ENCODE measurements around the gene FCAR.
"Not testable (repeated sequence)": the region's sequence is repeated elsewhere in the genome, so short reads cannot be mapped to it uniquely, and the experiment has no call there.

The FCAR gene

DNA sequence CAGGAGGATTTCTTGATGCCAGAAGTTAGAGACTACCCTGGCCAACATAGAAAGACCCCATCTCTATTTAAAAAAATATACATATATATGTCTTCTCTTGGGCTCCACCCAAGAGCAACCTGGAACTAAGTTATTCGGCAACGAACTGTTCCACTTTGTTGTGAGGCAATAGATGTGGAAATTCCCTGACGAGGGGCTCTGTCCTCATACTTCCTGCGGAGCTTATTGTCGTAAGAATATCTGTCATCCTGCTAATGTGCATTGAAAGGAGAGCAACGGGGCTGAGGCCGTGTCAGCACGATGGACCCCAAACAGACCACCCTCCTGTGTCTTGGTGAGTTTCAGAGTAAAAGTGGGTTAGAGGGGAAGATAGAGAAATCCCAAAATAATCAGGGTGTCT lies at the start of gene FCAR:
Gene FCAR, plus strand, starts transcription at position 246 of the 400 bp plus-strand sequence. Its CDS starts 55 bp downstream, at position 301.
- no peak for DNase-seq (ENCODE audit: low read depth in 3 of 3)

DNA sequence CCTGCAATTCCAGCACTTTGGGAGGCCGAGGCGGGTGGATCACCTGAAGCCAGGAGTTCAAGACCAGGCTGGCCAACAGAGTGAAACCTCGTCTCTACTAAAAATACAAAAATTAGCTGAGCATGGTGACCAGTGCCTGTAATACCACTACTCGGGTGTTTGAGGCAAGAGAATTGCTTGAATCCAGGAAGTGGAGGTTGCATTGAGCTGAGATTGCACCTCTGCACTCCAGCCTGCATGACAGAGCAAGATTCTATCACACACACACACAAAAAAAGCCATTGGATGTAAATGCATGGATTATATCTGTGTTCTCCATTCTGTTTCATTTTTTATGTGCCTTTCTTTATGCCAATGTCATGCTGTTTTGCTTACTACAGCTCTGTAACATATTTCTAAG lies 49.6 kb upstream of the FCAR start:
- DNase-seq (ENCODE audit: low read depth in 3 of 3) = not testable (repeated sequence)

DNA sequence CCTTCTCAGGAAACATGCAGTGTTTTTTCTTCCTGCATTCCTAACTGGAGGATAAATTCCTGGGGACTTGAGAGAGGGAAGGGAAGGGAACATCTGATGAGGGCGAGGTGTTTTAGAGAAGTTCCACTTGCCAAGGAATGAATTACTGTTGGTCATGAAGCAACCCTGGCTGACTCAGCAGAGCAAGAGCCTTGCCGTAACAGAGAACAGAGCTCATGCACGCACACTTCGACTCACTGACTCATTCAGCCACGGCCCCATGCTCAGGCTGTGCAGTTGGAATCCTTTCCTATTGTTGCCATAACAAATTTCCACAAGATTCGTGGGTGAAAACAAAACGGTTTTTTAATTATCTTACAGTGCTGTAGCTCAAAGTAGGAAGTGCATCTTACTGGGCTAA lies 48.7 kb upstream of the FCAR start:
- DNase-seq (ENCODE audit: low read depth in 3 of 3) = not testable (repeated sequence)

DNA sequence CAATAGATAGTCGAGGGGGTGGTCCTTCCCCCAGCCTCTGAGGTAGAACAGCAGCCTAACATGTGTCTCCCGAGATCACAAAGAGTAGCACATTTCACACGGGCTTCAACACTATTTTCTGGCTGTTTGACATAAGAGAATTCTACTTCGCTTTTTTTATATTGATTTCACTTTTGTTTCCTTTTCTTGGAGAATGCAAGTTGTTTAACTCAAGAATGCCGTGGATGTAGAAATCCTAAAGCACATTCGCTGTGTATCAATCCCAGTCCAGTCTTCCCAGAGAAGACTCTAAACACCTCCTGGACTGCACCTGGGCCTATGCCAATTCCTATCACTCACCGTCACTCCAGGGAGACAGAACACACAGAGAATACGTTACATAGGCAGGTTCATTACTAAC lies 46.0 kb upstream of the FCAR start:
- not testable (repeated sequence) for DNase-seq (ENCODE audit: low read depth in 3 of 3)

DNA sequence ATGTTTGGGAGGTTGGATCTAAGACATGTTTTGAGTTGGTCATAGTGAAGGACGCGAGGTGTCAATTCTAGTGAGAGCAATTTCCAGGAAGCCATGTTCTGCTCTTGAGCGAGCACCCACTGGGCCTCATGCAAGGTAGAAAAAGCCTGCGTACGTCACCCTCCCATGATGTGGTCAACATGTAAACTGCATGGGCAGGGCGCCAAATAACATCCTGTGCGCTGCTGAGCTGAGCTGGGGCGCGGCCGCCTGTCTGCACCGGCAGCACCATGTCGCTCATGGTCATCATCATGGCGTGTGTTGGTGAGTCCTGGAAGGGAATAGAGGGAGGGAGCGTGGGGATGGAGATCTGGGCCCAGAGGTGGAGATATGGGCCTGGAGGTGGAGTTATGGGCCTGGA lies 41.5 kb upstream of the FCAR start, which contains the start of gene KIR2DS4:
Gene KIR2DS4, plus strand, starts transcription at position 181 of the 400 bp plus-strand sequence.
- not testable (repeated sequence) for DNase-seq (ENCODE audit: low read depth in 3 of 3)

DNA sequence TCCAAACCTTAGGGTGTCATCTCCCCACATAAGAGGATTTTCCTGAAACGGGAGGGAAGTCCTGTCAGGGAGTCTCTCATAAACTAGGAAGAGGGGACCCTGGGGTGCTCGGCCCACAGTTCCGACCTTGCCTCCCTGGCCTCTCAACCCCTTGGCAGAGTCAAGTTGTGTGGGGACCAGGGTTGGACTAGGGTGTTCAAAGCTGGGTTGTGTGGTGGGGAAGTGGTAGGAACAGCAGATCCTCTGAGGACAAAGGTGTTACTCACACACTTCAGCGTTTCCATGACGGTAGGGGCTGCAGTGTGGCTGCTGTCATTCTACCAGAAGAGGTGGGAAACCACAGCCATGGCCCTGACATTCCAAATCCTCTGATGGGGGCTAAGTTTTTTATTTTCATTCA lies 38.9 kb upstream of the FCAR start:
- not testable (repeated sequence) for DNase-seq (ENCODE audit: low read depth in 3 of 3)

DNA sequence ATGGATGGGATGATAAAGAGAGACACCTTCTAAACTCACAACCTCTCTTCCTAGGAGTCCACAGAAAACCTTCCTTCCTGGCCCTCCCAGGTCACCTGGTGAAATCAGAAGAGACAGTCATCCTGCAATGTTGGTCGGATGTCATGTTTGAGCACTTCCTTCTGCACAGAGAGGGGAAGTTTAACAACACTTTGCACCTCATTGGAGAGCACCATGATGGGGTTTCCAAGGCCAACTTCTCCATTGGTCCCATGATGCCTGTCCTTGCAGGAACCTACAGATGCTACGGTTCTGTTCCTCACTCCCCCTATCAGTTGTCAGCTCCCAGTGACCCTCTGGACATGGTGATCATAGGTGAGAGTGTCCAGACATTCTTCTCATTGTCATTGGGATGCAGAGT lies 36.5 kb upstream of the FCAR start:
- DNase-seq (ENCODE audit: low read depth in 3 of 3) = not testable (repeated sequence)

DNA sequence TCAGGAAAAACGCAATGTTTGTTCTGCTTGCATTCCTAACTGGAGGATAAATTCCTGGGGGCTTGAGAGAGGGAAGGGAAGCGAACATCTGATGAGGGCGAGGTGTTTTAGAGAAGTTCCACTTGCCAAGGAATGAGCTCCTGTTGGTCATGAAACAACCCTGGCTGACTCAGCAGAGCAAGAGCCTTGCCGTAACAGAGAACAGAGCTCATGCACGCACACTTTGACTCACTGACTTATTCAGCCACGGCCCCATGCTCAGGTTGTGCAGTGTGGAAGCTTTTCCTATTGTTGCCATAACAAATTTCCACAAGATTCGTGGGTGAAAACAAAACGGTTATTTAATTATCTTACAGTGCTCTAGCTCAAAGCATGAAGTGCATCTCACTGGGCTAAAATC lies 30.9 kb upstream of the FCAR start:
- not testable (repeated sequence) for DNase-seq (ENCODE audit: low read depth in 3 of 3)

DNA sequence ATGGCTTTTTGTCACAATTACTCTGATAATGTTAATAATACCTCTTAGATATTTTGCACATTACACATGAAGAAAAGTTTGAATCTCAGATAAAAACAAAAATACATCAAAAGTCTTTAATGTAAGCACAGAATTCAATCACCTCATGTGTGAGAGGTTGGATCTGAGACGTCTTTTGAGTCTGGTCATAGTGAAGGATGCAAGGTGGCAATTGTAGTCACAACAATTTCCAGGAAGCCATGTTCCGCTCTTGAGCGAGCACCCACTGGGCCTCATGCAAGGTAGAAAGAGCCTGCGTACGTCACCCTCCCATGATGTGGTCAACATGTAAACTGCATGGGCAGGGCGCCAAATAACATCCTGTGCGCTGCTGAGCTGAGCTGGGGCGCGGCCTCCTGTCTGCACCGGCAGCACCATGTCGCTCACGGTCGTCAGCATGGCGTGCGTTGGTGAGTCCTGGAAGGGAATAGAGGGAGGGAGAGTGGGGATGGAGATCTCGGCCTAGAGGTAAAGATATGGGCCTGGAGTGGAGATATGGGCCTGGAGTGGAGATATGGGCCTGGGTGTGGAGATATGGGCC lies 23.9 kb upstream of the FCAR start, which contains the start of gene KIR3DL2:
Gene KIR3DL2, plus strand, starts transcription at position 383 of the 580 bp plus-strand sequence. Its CDS starts 33 bp downstream, at position 416.
- DNase-seq (ENCODE audit: low read depth in 3 of 3) = not testable (repeated sequence)

DNA sequence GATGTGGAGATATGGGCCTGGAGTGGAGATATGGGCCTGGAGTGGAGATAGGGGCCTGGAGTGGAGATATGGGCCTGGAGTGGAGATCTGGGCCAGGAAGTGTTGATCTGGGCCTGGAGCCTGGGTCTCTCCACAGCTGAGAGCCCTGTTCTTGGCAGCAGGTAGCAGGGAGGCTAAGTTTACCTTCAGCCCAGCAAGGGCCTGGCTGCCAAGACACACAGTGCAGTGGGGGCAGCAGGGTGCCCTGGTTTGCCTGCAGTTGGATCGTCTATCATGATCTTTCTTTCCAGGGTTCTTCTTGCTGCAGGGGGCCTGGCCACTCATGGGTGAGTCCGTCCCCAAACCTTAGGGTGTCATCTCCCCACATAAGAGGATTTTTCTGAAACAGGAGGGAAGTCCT lies 23.1 kb upstream of the FCAR start:
- DNase-seq (ENCODE audit: low read depth in 3 of 3) = no peak

DNA sequence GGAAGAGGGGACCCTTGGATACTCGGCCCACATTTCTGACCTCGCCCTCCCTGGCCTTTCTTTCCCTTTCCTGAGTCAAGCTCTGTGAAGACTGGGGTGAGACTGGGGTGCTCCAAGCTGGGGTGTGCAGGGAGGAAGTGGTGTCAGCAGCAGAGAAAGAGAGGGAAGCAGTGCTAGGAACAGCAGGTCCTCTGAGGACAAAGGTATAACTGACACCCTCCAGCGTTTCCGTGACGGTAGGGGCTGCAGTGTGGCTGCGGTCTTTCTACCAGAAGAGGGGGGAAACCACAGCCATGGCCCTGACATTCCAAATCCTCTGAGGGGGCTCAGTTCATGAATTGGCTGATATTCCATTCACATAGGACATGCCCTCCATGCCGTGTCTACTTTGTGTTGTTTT lies 22.7 kb upstream of the FCAR start:
- DNase-seq (ENCODE audit: low read depth in 3 of 3) = no peak

DNA sequence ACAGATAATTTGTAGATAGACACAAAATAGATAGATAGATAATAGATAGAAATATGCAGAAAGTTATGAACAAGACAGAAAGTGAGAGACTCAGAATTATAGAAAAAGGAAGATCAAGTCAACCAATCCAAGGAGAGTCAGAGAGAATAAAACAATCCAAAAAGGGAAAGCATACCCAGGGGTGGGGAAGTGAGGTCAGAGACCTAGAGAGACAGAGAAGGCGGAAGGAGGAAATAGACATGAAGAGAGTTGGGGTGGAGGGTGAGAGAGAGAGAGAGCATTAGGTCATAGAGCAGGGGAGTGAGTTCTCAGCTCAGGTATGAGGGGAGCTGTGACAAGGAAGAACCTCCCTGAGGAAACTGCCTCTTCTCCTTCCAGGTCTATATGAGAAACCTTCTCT lies 18.8 kb upstream of the FCAR start:
- DNase-seq (ENCODE audit: low read depth in 3 of 3) = not testable (repeated sequence)

DNA sequence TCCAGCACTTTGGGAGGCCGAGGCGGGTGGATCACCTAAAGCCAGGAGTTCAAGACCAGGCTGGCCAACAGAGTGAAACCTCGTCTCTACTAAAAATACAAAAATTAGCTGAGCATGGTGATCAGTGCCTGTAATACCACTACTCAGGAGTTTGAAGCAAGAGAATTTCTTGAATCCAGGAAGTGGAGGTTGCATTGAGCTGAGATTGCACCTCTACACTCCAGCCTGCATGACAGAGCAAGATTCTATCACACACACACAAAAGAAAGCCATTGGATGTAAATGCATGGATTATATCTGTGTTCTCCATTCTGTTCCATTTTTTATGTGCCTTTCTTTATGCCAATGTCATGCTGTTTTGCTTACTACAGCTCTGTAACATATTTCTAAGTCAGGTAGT lies 15.6 kb upstream of the FCAR start:
- DNase-seq (ENCODE audit: low read depth in 3 of 3) = not testable (repeated sequence)

DNA sequence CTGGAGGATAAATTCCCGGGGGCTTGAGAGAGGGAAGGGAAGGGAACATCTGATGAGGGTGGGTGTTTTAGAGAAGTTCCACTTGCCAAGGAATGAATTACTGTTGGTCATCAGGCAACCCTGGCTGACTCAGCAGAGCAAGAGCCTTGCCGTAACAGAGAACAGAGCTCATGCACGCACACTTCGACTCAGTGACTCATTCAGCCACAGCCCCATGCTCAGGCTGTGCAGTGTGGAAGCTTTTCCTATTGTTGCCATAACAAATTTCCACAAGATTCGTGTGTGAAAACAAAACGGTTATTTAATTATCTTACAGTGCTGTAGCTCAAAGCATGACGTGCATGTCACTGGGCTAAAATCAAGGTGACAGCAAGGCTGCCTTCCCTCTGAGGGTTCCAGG lies 14.6 kb upstream of the FCAR start:
- not testable (repeated sequence) for DNase-seq (ENCODE audit: low read depth in 3 of 3)

DNA sequence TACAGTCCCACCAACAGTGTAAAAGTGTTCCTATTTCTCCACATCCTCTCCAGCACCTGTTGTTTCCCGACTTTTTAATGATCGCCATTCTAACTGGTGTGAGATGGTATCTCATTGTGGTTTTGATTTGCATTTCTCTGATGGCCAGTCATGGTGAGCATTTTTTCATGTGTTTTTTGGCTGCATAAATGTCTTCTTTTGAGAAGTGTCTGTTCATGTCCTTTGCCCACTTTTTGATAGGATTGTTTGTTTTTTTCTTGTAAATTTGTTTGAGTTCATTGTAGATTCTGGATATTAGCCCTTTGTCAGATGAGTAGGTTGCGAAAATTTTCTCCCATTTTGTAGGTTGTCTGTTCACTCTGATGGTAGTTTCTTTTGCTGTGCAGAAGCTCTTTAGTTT lies 10.6 kb upstream of the FCAR start:
- DNase-seq (ENCODE audit: low read depth in 3 of 3) = not testable (repeated sequence)

DNA sequence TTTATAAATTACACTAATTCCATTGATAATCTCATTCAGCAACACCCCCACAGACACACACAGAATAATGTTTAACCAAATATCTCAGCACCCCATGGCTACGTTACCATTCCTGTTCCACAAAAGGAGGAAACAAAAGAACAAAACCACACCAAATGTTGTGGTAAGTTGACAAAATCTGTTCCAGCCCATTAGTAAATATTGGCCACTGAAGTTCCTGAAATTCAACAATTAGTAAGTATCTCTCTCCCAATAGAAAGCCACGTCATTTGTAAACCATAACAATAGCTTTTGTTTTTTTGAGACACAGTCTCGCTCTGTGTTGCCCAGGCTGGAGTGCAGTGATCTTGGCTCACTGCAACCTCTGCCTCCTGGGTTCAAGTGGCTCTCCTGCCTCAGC lies 2.3 kb upstream of the FCAR start:
- DNase-seq (ENCODE audit: low read depth in 3 of 3) = no peak

DNA sequence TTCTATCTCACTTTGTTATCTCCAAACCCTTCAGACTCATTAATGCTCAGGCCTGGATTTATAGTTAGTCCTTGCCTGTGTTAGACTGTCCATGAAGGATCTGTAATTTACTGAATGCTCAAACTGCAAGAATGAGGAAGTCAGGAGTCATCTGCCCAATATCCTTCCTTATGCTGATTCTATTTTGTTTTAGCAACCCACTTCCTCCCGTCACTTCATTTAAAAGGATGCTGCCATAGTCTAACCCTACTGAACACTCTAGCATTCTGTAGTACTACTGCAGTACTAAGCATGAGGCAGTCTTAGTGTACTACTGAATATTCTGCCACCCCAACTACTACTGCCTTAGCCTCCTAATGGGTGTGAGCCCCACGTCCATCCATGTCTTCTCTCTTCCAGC lies 1.5 kb downstream of the FCAR start:
- DNase-seq (ENCODE audit: low read depth in 3 of 3) = no peak

DNA sequence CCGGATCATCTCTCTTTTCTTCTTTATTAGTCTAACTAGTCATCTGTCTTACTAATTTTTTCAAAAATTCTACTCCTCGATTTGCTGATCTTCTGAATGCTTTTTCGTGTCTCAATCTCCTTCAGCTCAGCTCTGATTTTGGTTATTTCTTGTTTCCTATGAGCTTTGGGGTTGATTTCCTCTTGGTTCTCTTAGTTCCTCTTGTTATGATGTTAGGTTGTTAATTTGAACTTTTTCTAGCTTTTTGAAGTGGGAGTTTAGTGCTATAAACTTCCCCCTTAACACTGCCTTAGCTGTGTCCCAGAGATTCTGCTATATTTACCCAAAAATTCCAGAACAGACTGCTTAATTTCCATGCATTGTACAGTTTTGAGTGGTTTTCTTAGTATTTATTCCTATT lies 3.4 kb downstream of the FCAR start:
- no peak for DNase-seq (ENCODE audit: low read depth in 3 of 3)

DNA sequence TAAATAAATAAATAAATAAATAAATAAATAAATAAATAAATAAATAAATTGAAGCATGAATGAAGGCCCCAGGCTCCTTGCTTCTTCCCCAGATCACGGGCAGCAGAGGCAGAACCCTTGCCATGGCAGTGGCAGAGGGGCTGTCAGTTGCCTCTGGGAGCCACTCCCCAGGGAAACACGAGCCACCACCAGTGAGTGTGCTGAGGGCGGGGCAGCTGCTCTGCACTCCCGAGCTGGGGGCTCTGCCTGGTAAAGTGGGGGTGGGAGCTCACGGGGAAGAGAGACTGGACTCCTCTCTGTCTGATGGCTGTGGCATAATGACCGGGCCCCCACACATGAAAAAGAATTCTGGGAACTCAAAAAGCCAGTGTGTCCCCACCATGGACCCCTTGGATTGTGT lies 7.8 kb downstream of the FCAR start:
- DNase-seq (ENCODE audit: low read depth in 3 of 3) = no peak

DNA sequence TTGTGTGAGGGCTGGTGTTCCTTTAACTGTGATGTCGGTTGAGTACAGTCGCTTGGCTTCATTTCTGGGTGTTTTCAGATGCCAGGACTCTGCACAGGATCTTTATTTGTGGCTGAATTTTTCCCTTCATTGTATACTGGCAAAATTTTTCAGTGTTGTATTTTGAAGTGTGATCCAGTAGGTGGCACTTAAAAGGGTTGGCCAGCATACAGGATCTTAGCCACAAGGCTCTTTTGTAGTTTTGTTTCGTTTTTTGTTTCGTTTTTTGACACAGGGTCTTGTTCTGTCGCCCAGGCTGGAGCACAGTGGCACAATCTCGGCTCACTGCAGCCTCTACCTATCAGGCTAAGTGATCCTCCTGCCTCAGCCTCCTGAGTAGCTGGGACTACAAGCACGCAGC lies 8.7 kb downstream of the FCAR start:
- no peak for DNase-seq (ENCODE audit: low read depth in 3 of 3)

DNA sequence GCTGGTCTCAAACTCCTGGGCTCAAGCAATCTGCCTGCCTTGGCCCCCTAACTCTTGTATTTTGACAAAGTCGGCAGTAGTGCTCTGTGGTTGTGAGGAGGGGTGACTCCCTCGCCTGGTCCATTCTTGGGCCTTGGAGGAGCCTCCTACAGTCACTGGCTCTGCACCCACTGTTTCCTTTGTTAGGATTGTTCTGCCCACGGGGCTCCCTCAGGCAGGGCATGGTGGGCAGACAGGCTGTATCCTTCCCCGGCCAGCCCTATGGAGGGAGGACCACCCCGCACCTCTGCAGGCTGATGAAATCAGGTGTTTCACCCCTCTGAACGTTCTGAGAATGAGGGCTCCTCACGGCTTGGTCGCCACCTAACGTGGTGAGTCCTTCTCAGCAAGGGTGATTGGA lies 9.2 kb downstream of the FCAR start:
- no peak for DNase-seq (ENCODE audit: low read depth in 3 of 3)

DNA sequence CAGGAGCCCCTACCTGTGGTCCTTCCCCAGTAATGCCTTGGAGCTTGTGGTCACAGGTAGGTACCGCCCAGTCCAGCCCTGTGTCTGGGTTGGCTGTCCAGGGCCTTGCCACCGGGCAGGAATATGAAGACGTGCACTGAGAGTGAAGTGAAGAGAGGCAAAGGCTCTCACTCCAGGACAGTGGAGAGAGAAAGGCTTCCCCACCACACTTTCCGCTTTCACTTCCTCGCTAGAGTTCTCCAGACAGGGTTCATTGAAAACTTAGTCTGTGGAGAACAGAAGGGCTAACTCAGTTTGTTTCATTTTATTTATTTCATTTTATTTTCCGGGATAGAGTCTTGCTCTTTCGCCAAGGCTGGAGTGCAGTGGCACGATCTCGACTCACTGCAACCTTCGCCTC lies 14.2 kb downstream of the FCAR start:
- no peak for DNase-seq (ENCODE audit: low read depth in 3 of 3)

DNA sequence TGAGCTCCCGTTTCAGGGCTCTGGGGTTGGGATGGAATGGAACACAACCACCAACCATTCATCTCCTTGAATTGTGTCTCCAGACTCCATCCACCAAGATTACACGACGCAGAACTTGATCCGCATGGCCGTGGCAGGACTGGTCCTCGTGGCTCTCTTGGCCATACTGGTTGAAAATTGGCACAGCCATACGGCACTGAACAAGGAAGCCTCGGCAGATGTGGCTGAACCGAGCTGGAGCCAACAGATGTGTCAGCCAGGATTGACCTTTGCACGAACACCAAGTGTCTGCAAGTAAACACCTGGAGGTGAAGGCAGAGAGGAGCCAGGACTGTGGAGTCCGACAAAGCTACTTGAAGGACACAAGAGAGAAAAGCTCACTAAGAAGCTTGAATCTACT lies 15.5 kb downstream of the FCAR start:
- DNase-seq (ENCODE audit: low read depth in 3 of 3) = no peak

DNA sequence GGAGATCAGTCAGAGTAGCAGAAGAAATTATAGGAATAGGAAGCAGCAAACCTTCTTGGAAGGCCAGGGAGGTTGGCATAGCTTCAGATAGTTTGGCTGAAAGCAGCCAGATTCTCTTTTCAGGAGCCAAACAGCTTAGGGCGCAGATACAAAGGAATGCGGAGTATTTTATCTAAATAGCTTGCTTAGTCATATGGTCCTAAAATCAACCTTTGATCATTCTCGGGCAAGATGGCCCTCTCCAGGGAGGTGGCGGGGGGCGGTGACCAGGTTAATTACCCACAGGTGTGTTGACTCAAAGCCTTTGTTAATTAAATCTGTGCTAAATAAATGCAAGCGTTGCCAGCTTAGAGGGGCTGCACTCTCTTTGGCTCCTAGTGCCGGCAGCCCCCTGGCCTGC lies 19.4 kb downstream of the FCAR start:
- DNase-seq (ENCODE audit: low read depth in 3 of 3) = no peak

Data from stimulated activated CD4-positive, alpha-beta T cell treated with anti-CD3 and anti-CD28 coated beads, TNF-alpha, amount 100 ng/mL, for 24 hours (primary cell).